Kidney (tissue), 14 donors: Measurements from ENCODE around the gene ULBP2. TPM values are rescaled to one million over a fixed set of nuclear protein-coding genes. Genes with fewer than 3 reads are reported as not detected.
"Not testable (repeated sequence)": the region's sequence is repeated elsewhere in the genome, so short reads cannot be mapped to it uniquely, and the experiment has no call there.

Experiments
- DNase-seq, 5 donors: peaks; one replicate each; pipeline ENCODE4 v3.0.0-alpha.2; 2013 to 2020
- FAIRE-seq: peaks from 2 replicates; lab custom pipeline; 2012; peaks lifted over from hg19 to GRCh38; lab: Jason Lieb, UNC
- H3K27ac ChIP-seq, 2 donors: one replicate each; pipeline ENCODE4 v1.7.0; 2013; ENCODE audit warnings: low read depth in 2 of 2, low read length in 2 of 2, inconsistent platforms in 1 of 2
- H3K27me3 ChIP-seq: one replicate; pipeline ENCODE4 v1.7.1; 2013; ENCODE audit warnings: low read length, inconsistent platforms; ENCODE audit not compliant: control insufficient read depth, insufficient read depth
- H3K36me3 ChIP-seq, 3 donors: one replicate each; pipeline versions ENCODE4 v1.7.0 to v1.7.1; 2013; ENCODE audit warnings: low read length in 3 of 3, control low read depth in 1 of 3, inconsistent platforms in 1 of 3; ENCODE audit not compliant: insufficient read depth in 3 of 3, control insufficient read depth in 2 of 3
- H3K4me1 ChIP-seq, 3 donors: one replicate each; pipeline versions ENCODE4 v1.7.0 to v1.7.1; 2013; ENCODE audit warnings: low read length in 3 of 3, inconsistent platforms in 1 of 3, low read depth in 1 of 3; ENCODE audit not compliant: control insufficient read depth in 2 of 3, insufficient read depth in 2 of 3
- H3K4me3 ChIP-seq, 3 donors: one replicate each; pipeline versions ENCODE4 v1.7.0 to v1.8.1; 2013; ENCODE audit warnings: low read length in 3 of 3, control low read depth in 1 of 3, inconsistent platforms in 1 of 3
- H3K9ac ChIP-seq, 3 donors: one replicate each; pipeline versions ENCODE4 v1.7.0 to v1.7.1; 2013; ENCODE audit warnings: low read length in 3 of 3, control low read depth in 1 of 3, inconsistent platforms in 1 of 3
- H3K9me3 ChIP-seq, 3 donors: one replicate each; pipeline versions ENCODE4 v1.7.0 to v1.7.1; 2013; ENCODE audit warnings: low read length in 3 of 3, control low read depth in 1 of 3, inconsistent platforms in 1 of 3; ENCODE audit not compliant: control insufficient read depth in 2 of 3, insufficient read depth in 1 of 3
- intact Hi-C: fragments of 100-400 bp; cut with DNase I; formaldehyde crosslinking; loops from one replicate; pipeline ENCODE4 v1.11.1; 2022
- polyA plus RNA-seq: library from polyadenylated mRNA; stranded (reverse); fragments of 350-450 nt; fragmentation: Illumina TruSeq; extraction: RNeasy Lipid Tissue Mini Kit (QIAGEN cat#74804); gene quantifications from one replicate; pipeline ENCODE4 v1.2.3, GENCODE V29; 2014; ENCODE audit warnings: low read depth, low replicate concordance; ENCODE audit not compliant: insufficient read depth
- total RNA-seq: library from RNA; stranded (reverse); fragmentation: NEBNext Ultra II Directional; extraction: Animal tissue kit (Norgen Biotek cat#: 25700); gene quantifications from one replicate; pipeline ENCODE4 v1.2.1, GENCODE V29; 2021
- TF ChIP-seq, protein P1 (sequence below): IDR thresholded peaks from 3 replicates; pipeline ENCODE4 v1.5.1; 2012; ENCODE audit warnings: mild to moderate bottlenecking, moderate library complexity, borderline replicate concordance; ENCODE audit not compliant: insufficient read depth; ENCODE audit errors: extremely low read depth
- donor health status: control.
- donor health status: control.
- donor health status: control.
- donor health status: control.
- donor health status: control.
- donor health status: DM: yes; HTN: yes; CAD: no.
- donor health status: Normal renal cell carcinoma (clear cell type).

ULBP2 gene
- total and polyA plus RNA-seq, 2 donors from 2014 or later: 1.3 to 2.5 TPM

DNA sequence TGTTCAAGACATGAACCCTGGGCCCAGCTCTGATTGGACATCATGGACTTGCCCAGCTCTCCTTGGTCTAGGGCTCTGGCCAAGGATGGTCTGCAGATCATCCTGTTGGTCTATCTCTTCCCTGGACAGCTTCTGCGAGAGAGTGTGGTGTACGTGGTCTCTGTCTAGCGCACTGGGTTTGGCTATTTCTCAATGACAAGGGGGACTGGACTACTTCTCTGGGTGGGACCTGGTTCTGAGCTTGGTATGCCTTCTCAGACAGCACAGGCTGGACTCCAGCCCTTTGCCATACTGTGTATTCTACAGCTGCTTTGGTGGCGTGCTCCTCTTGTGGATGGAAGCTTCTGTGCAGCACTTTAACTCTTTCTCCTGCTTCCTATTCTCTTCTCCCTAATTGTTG lies 35.4 kb upstream of the ULBP2 start:
- no peak overlapping the region for H3K27ac ChIP-seq
- peaks cover 0 to 4% (median 0%) of the 10 kb centered on the region in 3 donors for H3K9me3 ChIP-seq
- no peaks in the 10 kb centered on the region for H3K36me3 ChIP-seq
- intact Hi-C loops: no loop called here
- TF ChIP-seq, protein P1, sequence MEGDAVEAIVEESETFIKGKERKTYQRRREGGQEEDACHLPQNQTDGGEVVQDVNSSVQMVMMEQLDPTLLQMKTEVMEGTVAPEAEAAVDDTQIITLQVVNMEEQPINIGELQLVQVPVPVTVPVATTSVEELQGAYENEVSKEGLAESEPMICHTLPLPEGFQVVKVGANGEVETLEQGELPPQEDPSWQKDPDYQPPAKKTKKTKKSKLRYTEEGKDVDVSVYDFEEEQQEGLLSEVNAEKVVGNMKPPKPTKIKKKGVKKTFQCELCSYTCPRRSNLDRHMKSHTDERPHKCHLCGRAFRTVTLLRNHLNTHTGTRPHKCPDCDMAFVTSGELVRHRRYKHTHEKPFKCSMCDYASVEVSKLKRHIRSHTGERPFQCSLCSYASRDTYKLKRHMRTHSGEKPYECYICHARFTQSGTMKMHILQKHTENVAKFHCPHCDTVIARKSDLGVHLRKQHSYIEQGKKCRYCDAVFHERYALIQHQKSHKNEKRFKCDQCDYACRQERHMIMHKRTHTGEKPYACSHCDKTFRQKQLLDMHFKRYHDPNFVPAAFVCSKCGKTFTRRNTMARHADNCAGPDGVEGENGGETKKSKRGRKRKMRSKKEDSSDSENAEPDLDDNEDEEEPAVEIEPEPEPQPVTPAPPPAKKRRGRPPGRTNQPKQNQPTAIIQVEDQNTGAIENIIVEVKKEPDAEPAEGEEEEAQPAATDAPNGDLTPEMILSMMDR: no peak
- DNase-seq (no peak), FAIRE-seq (no peak)
- H3K27me3 ChIP-seq: no peaks in the 10 kb centered on the region
- no peak overlapping the region for H3K9ac ChIP-seq
- H3K4me1 ChIP-seq: peaks cover 0 to 4% (median 0%) of the 10 kb centered on the region in 3 donors
- no peak overlapping the region for H3K4me3 ChIP-seq

DNA sequence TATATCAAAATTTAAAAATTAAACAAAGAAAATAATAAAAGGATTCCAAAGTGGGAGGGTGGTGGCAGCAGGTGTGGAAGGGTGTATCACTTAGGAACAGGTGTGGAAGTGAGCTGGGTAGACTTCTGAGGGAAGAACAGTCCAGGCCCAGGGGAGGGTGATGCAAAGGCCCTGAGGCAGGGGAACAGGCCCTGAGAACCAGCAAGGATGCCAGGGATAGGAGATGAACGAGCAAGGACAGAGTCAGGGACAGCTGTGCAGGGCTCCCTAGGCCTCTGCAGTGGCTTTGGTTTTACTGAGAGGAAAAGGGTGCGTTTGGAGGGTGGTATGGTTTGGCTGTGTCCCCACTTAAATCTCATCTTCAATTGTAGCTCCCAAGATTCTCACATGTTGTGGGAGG lies 34.5 kb upstream of the ULBP2 start:
- no peak overlapping the region for H3K4me3 ChIP-seq
- H3K27me3 ChIP-seq: no peaks in the 10 kb centered on the region
- H3K36me3 ChIP-seq: no peaks in the 10 kb centered on the region
- FAIRE-seq (no peak), DNase-seq (peak in 1 of 5 donors; percentile 39)
- H3K27ac ChIP-seq: no peak overlapping the region
- H3K4me1 ChIP-seq: peaks cover 0 to 4% (median 0%) of the 10 kb centered on the region in 3 donors
- H3K9me3 ChIP-seq: peaks cover 0 to 4% (median 0%) of the 10 kb centered on the region in 3 donors
- H3K9ac ChIP-seq: no peak overlapping the region
- intact Hi-C loops: no loop called here
- TF ChIP-seq, protein P1: no peak

DNA sequence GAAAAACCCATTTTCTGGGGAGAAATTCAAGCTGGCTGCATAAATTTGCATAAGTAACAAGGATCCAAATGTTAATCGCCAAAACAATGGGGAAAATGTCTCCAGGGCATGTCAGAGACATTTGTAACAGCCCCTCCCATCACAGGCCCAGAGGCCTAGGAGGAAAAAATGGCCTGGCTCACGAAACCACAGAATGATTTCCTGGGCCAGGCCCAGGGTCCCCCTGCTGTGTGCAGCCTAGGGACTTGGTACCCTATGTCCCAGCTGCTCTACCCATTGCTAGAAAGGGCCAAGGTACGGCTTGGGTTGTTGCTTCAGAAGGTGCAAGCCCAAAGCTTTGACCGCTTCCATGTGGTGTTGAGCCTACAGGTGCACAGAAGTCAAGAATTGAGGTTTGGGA lies 33.3 kb upstream of the ULBP2 start:
- H3K27me3 ChIP-seq, H3K4me1 ChIP-seq, H3K9ac ChIP-seq, FAIRE-seq, H3K27ac ChIP-seq, H3K9me3 ChIP-seq, H3K36me3 ChIP-seq, intact Hi-C loops, H3K4me3 ChIP-seq: not testable (repeated sequence)
- peak in 1 of 5 donors; percentile 6 for DNase-seq

DNA sequence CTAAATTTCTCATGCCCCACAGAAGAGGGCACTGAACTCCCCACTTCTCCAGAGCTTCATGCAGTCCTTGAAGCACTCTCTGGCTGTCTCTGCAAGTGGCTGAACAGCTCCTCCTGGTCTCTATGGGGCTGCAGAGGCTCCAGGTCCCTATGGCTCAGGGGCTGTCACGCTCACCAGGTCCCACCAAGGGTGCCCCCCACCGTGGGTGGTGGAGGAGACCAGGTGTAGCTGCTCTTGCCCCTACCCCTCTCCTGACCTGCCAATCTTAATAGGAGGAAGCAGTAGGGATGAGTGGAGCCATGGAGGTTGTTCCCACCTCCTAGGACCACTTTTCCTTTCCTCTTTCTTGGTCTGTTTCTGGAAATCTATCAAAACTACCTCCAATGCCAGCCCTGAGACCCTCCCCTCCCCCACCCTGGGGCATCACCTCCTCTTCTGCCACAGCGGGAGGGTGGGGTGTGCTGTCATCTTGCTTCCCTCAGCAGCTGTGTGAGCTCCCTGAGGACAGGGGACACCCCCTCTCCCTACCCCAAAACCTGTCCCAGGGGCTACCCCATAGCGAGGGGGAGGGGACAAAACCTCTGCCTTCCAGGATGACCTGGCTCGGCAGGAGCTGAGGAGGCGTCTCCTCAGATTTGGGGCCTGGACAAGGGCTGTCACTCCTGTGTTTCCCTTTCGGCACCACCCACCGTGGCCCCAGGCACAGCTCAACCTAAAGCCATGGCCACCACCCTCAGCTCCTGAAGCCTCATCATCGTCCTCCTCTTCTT lies 31.9 kb upstream of the ULBP2 start:
- FAIRE-seq (no peak), DNase-seq (peak in 1 of 5 donors; percentile 58)
- intact Hi-C loops: no loop called here
- H3K27ac ChIP-seq: no peak overlapping the region
- H3K4me3 ChIP-seq: no peak overlapping the region
- TF ChIP-seq, protein P1: no peak
- peaks cover 0 to 4% (median 0%) of the 10 kb centered on the region in 3 donors for H3K4me1 ChIP-seq
- no peaks in the 10 kb centered on the region for H3K36me3 ChIP-seq
- H3K9ac ChIP-seq: no peak overlapping the region
- H3K9me3 ChIP-seq: peaks cover 0 to 4% (median 0%) of the 10 kb centered on the region in 3 donors
- H3K27me3 ChIP-seq: no peaks in the 10 kb centered on the region
